Iris pigment epithelial cell (primary cell): ENCODE data around the gene PRSS27.

Experiments used
- DNase-seq: peaks from one replicate; pipeline ENCODE4 v3.0.0-alpha.2; 2011; ENCODE audit warnings: low read depth

PRSS27 gene

GRCh38 chr16:2720064-2720457, at the start of gene PRSS27:
Gene PRSS27, minus strand, starts transcription at chr16:2720224. Its CDS starts 64 bp downstream, at chr16:2720160.
- DNase-seq, result no peak

- no peak for DNase-seq
These were observed 49.6 kb upstream of the PRSS27 start for GRCh38 chr16:2769675-2770056.

DNA sequence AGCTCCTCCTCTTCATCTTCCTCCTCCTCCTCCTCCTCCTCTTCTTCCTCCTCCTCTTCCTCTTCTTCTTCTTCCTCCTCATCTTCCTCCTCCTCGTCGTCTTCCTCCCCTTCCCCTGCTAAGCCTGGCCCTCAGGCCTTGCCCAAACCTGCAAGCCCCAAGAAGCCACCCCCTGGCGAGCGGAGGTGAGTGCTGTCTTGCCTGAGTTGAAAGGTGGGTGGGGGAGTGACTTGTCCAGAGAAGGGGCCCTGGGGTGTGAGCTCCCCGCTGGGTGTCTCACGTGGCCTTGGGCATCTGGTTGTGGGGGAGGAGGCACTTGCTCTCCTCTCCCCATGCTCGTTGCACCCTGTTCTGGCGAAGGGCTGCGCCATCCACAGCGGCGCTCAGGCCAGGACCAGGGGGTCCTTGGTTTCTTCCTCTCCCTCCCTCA, 49.1 kb upstream of the PRSS27 start:
- no peak for DNase-seq

DNA sequence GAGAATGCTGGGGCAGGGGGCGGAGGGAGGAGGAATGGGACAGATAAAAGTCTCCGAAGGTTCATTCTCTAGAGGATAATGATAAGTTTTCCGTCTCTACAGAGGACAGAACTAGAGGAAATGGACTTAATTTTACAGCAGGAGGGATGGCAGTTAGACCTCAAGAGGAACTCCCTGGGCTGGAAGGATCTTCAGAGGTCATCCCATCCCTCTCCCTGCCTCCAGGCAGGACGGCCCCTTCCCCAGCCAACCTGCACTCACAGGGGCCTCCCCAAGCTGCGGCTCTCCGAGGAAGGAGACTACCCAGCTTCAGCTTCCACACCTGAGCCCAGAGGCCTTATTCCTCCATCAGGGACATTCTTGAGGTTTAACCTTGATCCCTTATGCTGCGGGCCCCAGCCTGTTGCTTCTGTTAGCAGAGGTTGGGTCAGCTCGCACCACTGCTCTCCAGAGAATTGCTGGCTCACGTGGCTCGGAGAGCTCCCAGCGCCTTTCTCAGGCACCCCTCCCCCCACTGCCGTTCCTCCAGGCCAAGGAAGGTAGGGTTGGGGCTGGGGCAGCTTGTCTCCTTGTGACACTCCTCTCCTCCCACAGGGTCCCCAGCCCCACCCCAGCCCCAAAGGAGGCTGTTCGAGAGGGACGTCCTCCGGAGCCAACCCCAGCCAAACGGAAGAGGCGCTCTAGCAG, 48.5 kb upstream of the PRSS27 start:
- peak; percentile 24 for DNase-seq

DNA sequence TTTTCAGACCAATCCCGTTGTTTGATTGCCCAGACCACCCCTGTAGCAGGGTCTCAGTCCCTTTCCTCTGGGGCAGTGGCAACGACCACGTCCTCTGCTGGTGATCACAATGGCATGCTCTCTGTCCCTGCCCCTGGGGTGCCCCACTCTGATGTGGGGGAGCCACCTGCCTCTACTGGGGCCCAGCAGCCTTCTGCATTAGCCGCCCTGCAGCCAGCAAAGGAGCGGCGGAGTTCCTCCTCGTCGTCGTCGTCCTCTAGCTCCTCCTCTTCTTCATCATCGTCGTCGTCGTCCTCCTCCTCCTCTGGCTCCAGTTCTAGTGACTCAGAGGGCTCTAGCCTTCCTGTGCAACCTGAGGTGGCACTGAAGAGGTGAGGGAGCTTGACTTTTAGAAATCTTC, 47.9 kb upstream of the PRSS27 start:
- DNase-seq, result no peak

GRCh38 chr16:2767140-2767731, 47.2 kb upstream of the PRSS27 start:
- no peak for DNase-seq

DNA sequence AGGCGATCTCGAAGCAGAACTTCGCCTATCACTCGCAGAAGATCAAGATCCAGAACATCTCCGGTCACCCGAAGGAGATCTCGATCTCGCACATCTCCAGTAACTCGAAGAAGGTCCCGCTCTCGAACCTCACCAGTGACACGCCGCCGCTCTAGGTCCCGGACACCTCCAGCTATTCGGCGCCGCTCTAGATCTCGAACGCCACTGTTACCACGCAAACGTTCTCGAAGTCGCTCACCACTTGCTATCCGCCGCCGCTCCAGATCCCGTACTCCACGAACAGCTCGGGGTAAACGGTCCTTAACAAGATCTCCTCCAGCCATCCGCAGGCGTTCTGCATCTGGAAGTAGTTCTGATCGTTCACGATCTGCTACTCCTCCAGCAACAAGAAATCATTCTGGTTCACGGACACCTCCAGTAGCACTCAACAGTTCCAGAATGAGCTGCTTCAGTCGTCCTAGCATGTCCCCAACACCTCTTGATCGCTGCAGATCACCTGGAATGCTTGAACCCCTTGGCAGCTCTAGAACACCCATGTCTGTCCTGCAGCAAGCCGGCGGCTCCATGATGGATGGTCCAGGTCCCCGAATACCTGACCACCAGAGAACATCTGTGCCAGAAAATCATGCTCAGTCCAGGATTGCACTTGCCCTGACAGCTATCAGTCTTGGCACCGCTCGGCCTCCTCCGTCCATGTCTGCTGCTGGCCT, 46.6 kb upstream of the PRSS27 start:
- no peak for DNase-seq

DNA sequence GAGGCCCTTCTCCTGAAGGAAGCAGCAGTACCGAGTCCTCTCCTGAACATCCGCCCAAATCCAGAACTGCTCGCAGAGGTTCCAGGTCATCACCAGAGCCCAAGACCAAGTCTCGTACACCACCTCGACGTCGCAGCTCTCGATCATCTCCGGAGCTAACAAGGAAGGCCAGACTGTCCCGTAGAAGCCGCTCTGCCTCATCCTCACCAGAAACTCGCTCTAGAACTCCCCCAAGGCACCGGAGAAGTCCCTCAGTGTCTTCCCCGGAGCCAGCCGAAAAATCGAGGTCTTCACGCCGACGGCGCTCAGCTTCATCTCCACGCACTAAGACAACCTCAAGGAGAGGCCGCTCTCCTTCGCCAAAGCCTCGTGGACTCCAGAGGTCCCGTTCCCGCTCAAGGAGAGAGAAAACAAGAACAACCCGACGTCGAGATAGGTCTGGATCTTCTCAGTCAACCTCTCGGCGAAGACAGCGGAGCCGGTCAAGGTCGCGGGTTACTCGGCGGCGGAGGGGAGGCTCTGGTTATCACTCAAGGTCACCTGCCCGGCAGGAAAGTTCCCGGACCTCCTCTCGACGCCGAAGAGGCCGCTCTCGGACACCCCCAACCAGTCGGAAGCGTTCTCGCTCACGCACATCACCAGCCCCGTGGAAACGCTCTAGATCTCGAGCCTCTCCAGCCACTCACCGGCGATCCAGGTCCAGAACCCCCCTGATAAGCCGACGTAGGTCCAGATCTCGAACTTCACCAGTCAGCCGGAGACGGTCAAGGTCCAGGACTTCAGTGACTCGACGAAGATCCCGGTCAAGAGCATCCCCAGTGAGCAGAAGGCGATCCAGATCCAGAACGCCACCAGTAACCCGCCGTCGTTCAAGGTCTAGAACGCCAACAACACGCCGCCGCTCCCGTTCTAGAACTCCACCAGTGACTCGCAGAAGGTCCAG, 45.7 kb upstream of the PRSS27 start:
- DNase-seq, result no peak

DNA sequence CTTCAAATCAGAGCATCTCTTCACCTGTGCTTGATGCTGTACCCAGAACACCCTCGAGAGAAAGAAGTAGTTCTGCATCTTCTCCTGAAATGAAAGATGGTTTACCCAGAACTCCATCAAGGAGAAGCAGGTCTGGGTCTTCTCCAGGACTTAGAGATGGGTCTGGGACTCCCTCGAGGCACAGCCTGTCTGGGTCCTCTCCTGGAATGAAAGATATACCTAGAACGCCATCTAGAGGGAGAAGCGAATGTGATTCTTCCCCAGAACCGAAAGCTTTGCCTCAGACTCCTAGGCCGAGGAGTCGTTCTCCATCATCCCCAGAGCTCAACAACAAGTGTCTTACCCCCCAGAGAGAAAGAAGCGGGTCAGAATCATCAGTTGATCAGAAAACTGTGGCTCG, 44.7 kb upstream of the PRSS27 start:
- no peak for DNase-seq

DNA sequence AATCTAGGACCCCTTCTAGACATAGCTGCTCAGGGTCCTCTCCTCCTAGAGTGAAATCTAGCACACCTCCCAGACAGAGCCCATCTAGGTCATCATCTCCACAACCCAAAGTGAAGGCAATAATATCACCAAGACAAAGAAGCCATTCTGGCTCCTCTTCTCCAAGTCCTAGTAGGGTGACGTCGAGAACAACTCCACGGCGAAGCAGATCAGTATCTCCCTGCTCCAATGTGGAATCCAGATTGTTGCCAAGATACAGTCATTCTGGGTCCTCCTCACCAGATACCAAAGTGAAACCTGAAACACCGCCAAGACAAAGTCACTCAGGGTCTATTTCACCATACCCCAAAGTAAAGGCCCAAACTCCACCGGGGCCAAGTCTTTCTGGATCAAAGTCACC, 43.1 kb upstream of the PRSS27 start:
- no peak for DNase-seq

DNA sequence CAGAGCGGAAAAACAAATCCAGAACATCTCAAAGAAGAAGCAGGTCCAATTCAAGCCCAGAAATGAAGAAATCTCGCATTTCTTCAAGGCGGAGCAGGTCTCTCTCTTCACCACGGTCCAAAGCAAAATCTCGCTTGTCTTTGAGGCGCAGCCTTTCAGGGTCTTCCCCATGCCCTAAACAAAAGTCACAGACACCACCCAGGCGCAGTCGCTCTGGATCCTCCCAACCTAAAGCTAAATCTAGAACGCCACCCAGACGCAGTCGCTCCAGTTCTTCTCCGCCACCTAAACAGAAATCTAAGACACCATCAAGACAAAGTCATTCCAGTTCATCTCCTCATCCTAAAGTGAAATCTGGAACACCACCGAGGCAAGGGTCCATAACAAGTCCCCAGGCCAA, 42.7 kb upstream of the PRSS27 start:
- no peak for DNase-seq

DNA sequence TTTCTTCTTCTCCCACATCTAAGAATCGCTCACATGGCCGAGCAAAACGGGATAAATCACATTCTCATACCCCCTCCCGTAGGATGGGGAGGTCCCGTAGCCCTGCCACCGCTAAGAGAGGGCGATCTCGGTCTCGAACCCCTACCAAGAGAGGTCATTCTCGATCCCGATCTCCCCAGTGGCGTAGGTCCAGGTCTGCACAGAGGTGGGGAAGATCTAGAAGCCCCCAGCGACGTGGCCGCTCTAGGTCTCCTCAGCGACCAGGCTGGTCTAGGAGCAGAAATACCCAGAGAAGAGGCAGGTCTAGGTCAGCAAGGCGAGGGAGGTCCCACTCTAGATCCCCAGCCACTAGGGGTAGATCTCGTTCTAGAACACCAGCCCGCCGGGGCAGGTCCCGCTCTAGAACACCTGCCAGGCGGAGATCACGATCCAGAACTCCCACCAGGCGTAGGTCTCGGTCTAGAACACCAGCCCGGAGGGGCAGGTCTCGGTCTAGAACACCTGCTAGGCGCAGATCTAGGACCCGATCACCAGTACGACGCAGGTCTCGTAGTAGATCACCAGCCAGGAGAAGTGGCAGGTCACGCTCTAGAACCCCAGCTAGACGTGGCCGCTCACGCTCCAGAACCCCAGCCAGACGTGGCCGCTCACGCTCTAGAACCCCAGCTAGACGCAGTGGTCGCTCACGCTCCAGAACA, 42.0 kb upstream of the PRSS27 start:
- no peak for DNase-seq

- DNase-seq, result no peak
These were observed 41.4 kb upstream of the PRSS27 start for GRCh38 chr16:2761472-2761871.

- DNase-seq, result no peak
These were observed 37.3 kb upstream of the PRSS27 start for GRCh38 chr16:2757344-2757743.

DNA sequence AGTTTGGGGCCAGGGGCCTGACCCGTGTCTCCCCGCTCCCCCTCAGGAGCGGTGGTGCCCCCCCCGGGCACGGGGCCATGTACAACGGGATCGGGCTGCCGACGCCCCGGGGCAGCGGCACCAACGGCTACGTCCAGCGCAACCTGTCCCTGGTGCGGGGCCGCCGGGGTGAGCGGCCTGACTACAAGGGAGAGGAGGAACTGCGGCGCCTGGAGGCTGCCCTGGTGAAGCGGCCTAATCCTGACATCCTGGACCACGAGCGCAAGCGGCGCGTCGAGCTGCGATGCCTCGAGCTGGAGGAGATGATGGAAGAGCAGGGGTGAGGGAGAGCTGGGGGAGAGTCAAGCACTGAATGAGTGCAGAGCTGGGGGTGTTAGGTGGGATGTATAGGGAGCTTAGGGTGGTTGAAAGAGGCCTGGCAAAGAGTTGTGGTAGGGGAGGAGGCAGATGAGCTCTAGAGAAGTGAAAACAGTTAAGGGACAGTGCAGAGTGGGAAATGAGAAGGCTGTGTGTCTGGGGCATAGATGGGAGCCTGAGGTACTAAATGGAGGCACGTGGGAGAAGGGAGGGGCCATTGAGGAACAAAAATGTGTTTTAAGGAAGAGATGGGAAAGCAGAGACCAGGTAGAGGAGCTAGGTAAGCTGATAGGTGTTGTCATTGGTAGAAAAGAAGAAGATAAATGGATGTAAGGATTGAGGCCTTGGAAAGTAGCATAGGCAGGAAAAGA, 36.4 kb upstream of the PRSS27 start:
- no peak for DNase-seq

- no peak for DNase-seq
These were observed 35.1 kb upstream of the PRSS27 start for GRCh38 chr16:2755158-2755557.

GRCh38 chr16:2753733-2754020, 33.7 kb upstream of the PRSS27 start:
- DNase-seq, result peak; percentile 37

GRCh38 chr16:2752850-2753732, 33.1 kb upstream of the PRSS27 start:
- peak; percentile 78 for DNase-seq

- DNase-seq, result peak; percentile 96
These were observed 32.2 kb upstream of the PRSS27 start, which contains the start of gene SRRM2 for GRCh38 chr16:2752035-2752849. Gene SRRM2, plus strand, starts transcription at chr16:2752638. Its CDS starts 3,727 bp downstream, at chr16:2756365.
